ENCODE results near the gene PPP1R3E.
"Not testable (repeated sequence)": the region's sequence is repeated elsewhere in the genome, so short reads cannot be mapped to it uniquely, and the experiment has no call there.

Gene PPP1R3E

DNA sequence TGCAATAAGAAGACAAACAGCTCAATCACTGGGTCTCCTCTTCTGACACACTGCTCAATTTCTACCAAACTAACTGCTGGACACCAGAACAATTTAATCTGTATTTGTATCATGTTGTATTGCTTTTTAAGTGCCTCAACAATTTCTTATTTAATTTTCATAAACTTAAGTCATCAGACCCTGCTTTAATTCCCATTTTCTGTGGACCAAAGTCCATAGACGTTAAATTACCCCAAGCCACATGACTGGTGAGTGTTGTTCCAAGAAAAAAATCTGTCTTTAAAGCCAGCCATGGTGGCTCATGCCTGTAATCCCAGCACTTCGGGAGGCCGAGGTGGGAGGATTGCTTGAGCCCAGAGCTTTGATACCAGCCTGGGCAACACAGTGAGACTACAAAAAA lies 25.5 kb downstream of the PPP1R3E start:
- Histone ChIP-seq H3K9me3 (ENCODE audit: control insufficient read depth in 1 of 2, low read length in 2 of 2) (no peaks in the 10 kb centered on the region), H3K4me3 (ENCODE audit: low read depth in 1 of 2, low read length in 2 of 2) (no peak overlapping the region), H3K27ac (ENCODE audit: low read depth, low read length) (no peak overlapping the region), H3K9ac (ENCODE audit: low read depth in 1 of 2, low read length in 2 of 2) (no peak overlapping the region), H3K36me3 (ENCODE audit: control insufficient read depth in 1 of 2, insufficient read depth in 2 of 2, low read length in 2 of 2) (peaks cover 6 to 18% of the 10 kb centered on the region in 2 donors), H3K27me3 (ENCODE audit: control insufficient read depth in 1 of 2, insufficient read depth in 2 of 2, low read length in 2 of 2) (no peaks in the 10 kb centered on the region), H3K4me1 (ENCODE audit: control insufficient read depth in 1 of 2, insufficient read depth in 2 of 2, low read length in 2 of 2) (peaks cover 5 to 6% of the 10 kb centered on the region in 2 donors)

- no peak overlapping the region for H3K9ac ChIP-seq (ENCODE audit: low read depth in 1 of 2, low read length in 2 of 2)
- H3K27ac ChIP-seq (ENCODE audit: low read depth, low read length) = no peak overlapping the region
These were observed 27.2 kb downstream of the PPP1R3E start for GRCh38 chr14:23275412-23275811.

GRCh38 chr14:23269193-23269592 lies 33.5 kb downstream of the PPP1R3E start:
- H3K9ac ChIP-seq (ENCODE audit: low read depth in 1 of 2, low read length in 2 of 2) = no peak overlapping the region
- no peaks in the 10 kb centered on the region for H3K27me3 ChIP-seq (ENCODE audit: control insufficient read depth in 1 of 2, insufficient read depth in 2 of 2, low read length in 2 of 2)
- H3K4me1 ChIP-seq (ENCODE audit: control insufficient read depth in 1 of 2, insufficient read depth in 2 of 2, low read length in 2 of 2) = no peaks in the 10 kb centered on the region

More at GRCh38 chr14:23275412-23275811, 27.2 kb downstream of the PPP1R3E start:
- H3K4me1 ChIP-seq (ENCODE audit: control insufficient read depth in 1 of 2, insufficient read depth in 2 of 2, low read length in 2 of 2) = peaks cover 5% of the 10 kb centered on the region in 2 donors
- no peaks in the 10 kb centered on the region for H3K9me3 ChIP-seq (ENCODE audit: control insufficient read depth in 1 of 2, low read length in 2 of 2)
- peaks cover 6 to 18% of the 10 kb centered on the region in 2 donors for H3K36me3 ChIP-seq (ENCODE audit: control insufficient read depth in 1 of 2, insufficient read depth in 2 of 2, low read length in 2 of 2)
- H3K27me3 ChIP-seq (ENCODE audit: control insufficient read depth in 1 of 2, insufficient read depth in 2 of 2, low read length in 2 of 2) = no peaks in the 10 kb centered on the region
- no peak overlapping the region for H3K4me3 ChIP-seq (ENCODE audit: low read depth in 1 of 2, low read length in 2 of 2)

GRCh38 chr14:23260849-23261248 lies 41.8 kb downstream of the PPP1R3E start:
- not testable (repeated sequence) for H3K9me3 ChIP-seq (ENCODE audit: control insufficient read depth in 1 of 2, low read length in 2 of 2); H3K27me3 ChIP-seq (ENCODE audit: control insufficient read depth in 1 of 2, insufficient read depth in 2 of 2, low read length in 2 of 2); H3K9ac ChIP-seq (ENCODE audit: low read depth in 1 of 2, low read length in 2 of 2); H3K4me1 ChIP-seq (ENCODE audit: control insufficient read depth in 1 of 2, insufficient read depth in 2 of 2, low read length in 2 of 2); H3K36me3 ChIP-seq (ENCODE audit: control insufficient read depth in 1 of 2, insufficient read depth in 2 of 2, low read length in 2 of 2); H3K27ac ChIP-seq (ENCODE audit: low read depth, low read length); H3K4me3 ChIP-seq (ENCODE audit: low read depth in 1 of 2, low read length in 2 of 2)

More at GRCh38 chr14:23269193-23269592, 33.5 kb downstream of the PPP1R3E start:
- Histone ChIP-seq H3K9me3 (ENCODE audit: control insufficient read depth in 1 of 2, low read length in 2 of 2) (no peaks in the 10 kb centered on the region), H3K36me3 (ENCODE audit: control insufficient read depth in 1 of 2, insufficient read depth in 2 of 2, low read length in 2 of 2) (peaks cover 0 to 2% of the 10 kb centered on the region in 2 donors), H3K4me3 (ENCODE audit: low read depth in 1 of 2, low read length in 2 of 2) (no peak overlapping the region), H3K27ac (ENCODE audit: low read depth, low read length) (no peak overlapping the region)

- H3K9me3 ChIP-seq (ENCODE audit: control insufficient read depth in 1 of 2, low read length in 2 of 2) = no peaks in the 10 kb centered on the region
- H3K4me3 ChIP-seq (ENCODE audit: low read depth in 1 of 2, low read length in 2 of 2) = no peak overlapping the region
- no peaks in the 10 kb centered on the region for H3K4me1 ChIP-seq (ENCODE audit: control insufficient read depth in 1 of 2, insufficient read depth in 2 of 2, low read length in 2 of 2)
- H3K9ac ChIP-seq (ENCODE audit: low read depth in 1 of 2, low read length in 2 of 2) = no peak overlapping the region
- H3K27ac ChIP-seq (ENCODE audit: low read depth, low read length) = no peak overlapping the region
- H3K27me3 ChIP-seq (ENCODE audit: control insufficient read depth in 1 of 2, insufficient read depth in 2 of 2, low read length in 2 of 2) = no peaks in the 10 kb centered on the region
- no peaks in the 10 kb centered on the region for H3K36me3 ChIP-seq (ENCODE audit: control insufficient read depth in 1 of 2, insufficient read depth in 2 of 2, low read length in 2 of 2)
These were observed 43.2 kb downstream of the PPP1R3E start for GRCh38 chr14:23259426-23259825.

DNA sequence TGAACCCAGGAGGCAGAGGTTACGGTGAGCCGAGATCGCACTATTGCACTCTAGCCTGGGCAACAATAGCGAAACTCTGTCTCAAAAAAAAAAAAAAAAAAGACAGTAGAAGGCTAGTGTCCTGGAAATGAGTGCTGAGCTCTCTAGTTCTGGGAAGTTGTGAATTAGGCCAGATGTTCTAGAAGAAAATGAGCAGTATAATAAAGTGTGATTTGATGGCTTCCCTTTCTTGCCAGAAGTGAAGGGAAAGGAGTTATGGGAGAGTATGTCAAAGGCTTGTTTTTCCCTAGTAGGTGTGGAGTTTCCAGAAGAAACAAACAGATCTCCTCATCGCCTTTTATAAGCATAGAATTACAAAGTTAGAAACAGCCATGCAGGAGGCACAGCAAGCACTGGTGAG lies 44.4 kb downstream of the PPP1R3E start:
- Histone ChIP-seq H3K4me1 (ENCODE audit: control insufficient read depth in 1 of 2, insufficient read depth in 2 of 2, low read length in 2 of 2) (no peaks in the 10 kb centered on the region), H3K4me3 (ENCODE audit: low read depth in 1 of 2, low read length in 2 of 2) (no peak overlapping the region), H3K9ac (ENCODE audit: low read depth in 1 of 2, low read length in 2 of 2) (no peak overlapping the region), H3K27ac (ENCODE audit: low read depth, low read length) (no peak overlapping the region), H3K36me3 (ENCODE audit: control insufficient read depth in 1 of 2, insufficient read depth in 2 of 2, low read length in 2 of 2) (no peaks in the 10 kb centered on the region), H3K27me3 (ENCODE audit: control insufficient read depth in 1 of 2, insufficient read depth in 2 of 2, low read length in 2 of 2) (no peaks in the 10 kb centered on the region), H3K9me3 (ENCODE audit: control insufficient read depth in 1 of 2, low read length in 2 of 2) (no peaks in the 10 kb centered on the region)

- Histone ChIP-seq H3K36me3 (ENCODE audit: control insufficient read depth in 1 of 2, insufficient read depth in 2 of 2, low read length in 2 of 2) (no peaks in the 10 kb centered on the region), H3K9ac (ENCODE audit: low read depth in 1 of 2, low read length in 2 of 2) (no peak overlapping the region), H3K27ac (ENCODE audit: low read depth, low read length) (no peak overlapping the region), H3K27me3 (ENCODE audit: control insufficient read depth in 1 of 2, insufficient read depth in 2 of 2, low read length in 2 of 2) (no peaks in the 10 kb centered on the region), H3K4me3 (ENCODE audit: low read depth in 1 of 2, low read length in 2 of 2) (no peak overlapping the region), H3K4me1 (ENCODE audit: control insufficient read depth in 1 of 2, insufficient read depth in 2 of 2, low read length in 2 of 2) (no peaks in the 10 kb centered on the region), H3K9me3 (ENCODE audit: control insufficient read depth in 1 of 2, low read length in 2 of 2) (no peaks in the 10 kb centered on the region)
These were observed 50.0 kb downstream of the PPP1R3E start for GRCh38 chr14:23252420-23253333.

DNA sequence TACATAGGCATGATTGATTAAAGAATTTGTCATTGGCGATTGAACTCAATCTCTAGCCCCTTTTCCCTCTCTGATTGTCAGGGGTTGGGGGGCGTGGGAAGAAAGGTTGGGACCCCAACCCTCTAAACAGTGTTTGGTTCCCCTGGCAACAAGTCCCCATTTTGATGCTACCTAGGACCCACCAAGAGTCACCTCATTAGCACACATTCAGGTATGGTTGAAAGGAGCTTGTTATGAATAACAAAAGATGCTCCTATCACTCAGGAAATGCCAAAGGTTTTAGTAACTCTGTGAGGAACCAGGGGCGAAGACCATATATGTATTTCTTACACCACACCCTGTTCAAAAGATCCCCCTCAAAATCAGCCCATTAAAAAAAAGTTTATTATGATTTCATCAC lies 50.7 kb downstream of the PPP1R3E start:
- Histone ChIP-seq H3K36me3 (ENCODE audit: control insufficient read depth in 1 of 2, insufficient read depth in 2 of 2, low read length in 2 of 2) (no peaks in the 10 kb centered on the region), H3K27me3 (ENCODE audit: control insufficient read depth in 1 of 2, insufficient read depth in 2 of 2, low read length in 2 of 2) (no peaks in the 10 kb centered on the region), H3K27ac (ENCODE audit: low read depth, low read length) (no peak overlapping the region), H3K4me3 (ENCODE audit: low read depth in 1 of 2, low read length in 2 of 2) (no peak overlapping the region), H3K9me3 (ENCODE audit: control insufficient read depth in 1 of 2, low read length in 2 of 2) (no peaks in the 10 kb centered on the region), H3K9ac (ENCODE audit: low read depth in 1 of 2, low read length in 2 of 2) (no peak overlapping the region), H3K4me1 (ENCODE audit: control insufficient read depth in 1 of 2, insufficient read depth in 2 of 2, low read length in 2 of 2) (no peaks in the 10 kb centered on the region)

DNA sequence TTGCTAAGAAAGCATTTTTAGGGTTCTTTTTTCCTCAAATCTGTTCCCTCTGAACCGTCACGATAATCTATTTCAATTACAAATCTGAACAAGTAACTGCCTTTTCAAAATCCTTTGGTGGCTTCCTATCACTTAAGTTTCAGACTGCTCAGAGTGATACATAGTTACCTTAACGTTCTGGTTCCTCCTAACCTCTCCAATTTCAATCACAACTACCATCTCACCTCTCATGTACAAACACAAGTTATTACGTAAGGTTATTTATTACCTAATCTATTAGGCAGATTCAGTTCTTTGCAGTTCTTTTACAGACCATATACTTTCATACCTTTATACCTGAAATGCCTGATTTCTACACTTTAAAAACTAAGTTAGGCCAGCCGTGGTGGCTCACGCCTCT lies 52.8 kb downstream of the PPP1R3E start:
- Histone ChIP-seq H3K27ac (ENCODE audit: low read depth, low read length) (no peak overlapping the region), H3K9me3 (ENCODE audit: control insufficient read depth in 1 of 2, low read length in 2 of 2) (no peaks in the 10 kb centered on the region), H3K36me3 (ENCODE audit: control insufficient read depth in 1 of 2, insufficient read depth in 2 of 2, low read length in 2 of 2) (no peaks in the 10 kb centered on the region), H3K27me3 (ENCODE audit: control insufficient read depth in 1 of 2, insufficient read depth in 2 of 2, low read length in 2 of 2) (no peaks in the 10 kb centered on the region), H3K9ac (ENCODE audit: low read depth in 1 of 2, low read length in 2 of 2) (no peak overlapping the region), H3K4me3 (ENCODE audit: low read depth in 1 of 2, low read length in 2 of 2) (no peak overlapping the region), H3K4me1 (ENCODE audit: control insufficient read depth in 1 of 2, insufficient read depth in 2 of 2, low read length in 2 of 2) (peaks cover 3 to 12% of the 10 kb centered on the region in 2 donors)

- Histone ChIP-seq H3K27ac (ENCODE audit: low read depth, low read length) (no peak overlapping the region), H3K36me3 (ENCODE audit: control insufficient read depth in 1 of 2, insufficient read depth in 2 of 2, low read length in 2 of 2) (no peaks in the 10 kb centered on the region), H3K9ac (ENCODE audit: low read depth in 1 of 2, low read length in 2 of 2) (no peak overlapping the region), H3K4me3 (ENCODE audit: low read depth in 1 of 2, low read length in 2 of 2) (no peak overlapping the region), H3K27me3 (ENCODE audit: control insufficient read depth in 1 of 2, insufficient read depth in 2 of 2, low read length in 2 of 2) (no peaks in the 10 kb centered on the region), H3K4me1 (ENCODE audit: control insufficient read depth in 1 of 2, insufficient read depth in 2 of 2, low read length in 2 of 2) (peaks cover 3 to 22% of the 10 kb centered on the region in 2 donors), H3K9me3 (ENCODE audit: control insufficient read depth in 1 of 2, low read length in 2 of 2) (no peaks in the 10 kb centered on the region)
These were observed 54.1 kb downstream of the PPP1R3E start for GRCh38 chr14:23248601-23249000.

Measured in duodenal mucosa (tissue), 2 donors.